Activated T-helper 2 cell treated with anti-CD3 and anti-CD28 coated beads, Interferon-gamma antibody, Interleukin-2, Interleukin-4, amounts not matched to agents 10 μg/mL and 5 μg/mL and 100 μg/mL, durations not matched to agents 14 hours and 24 hours and 36 hours (primary cell): ENCODE data around the gene ENTR1. TPM values are rescaled to one million over a fixed set of nuclear protein-coding genes. Genes with fewer than 3 reads are reported as not detected.
A peak's percentile ranks its signal among the peaks of the same experiment; 100 is the strongest.

Experiments used
- DNase-seq: peaks from one replicate; pipeline ENCODE4 v3.0.0; 2021; ENCODE audit warnings: low spot score
- H3K27ac Mint-ChIP-seq: one replicate; pipeline ENCODE4 v1.8.0; 2021; ENCODE audit warnings: mixed read lengths
- H3K27me3 Mint-ChIP-seq: one replicate; pipeline ENCODE4 v1.8.0; 2021; ENCODE audit warnings: low read depth, mixed read lengths
- H3K36me3 Mint-ChIP-seq: one replicate; pipeline ENCODE4 v1.8.0; 2021; ENCODE audit warnings: low read depth, mixed read lengths
- H3K4me1 Mint-ChIP-seq: one replicate; pipeline ENCODE4 v1.8.0; 2021; ENCODE audit warnings: low read depth, mixed read lengths
- H3K4me3 Mint-ChIP-seq: one replicate; pipeline ENCODE4 v1.8.0; 2021; ENCODE audit warnings: low read depth, mild to moderate bottlenecking, moderate library complexity, mixed read lengths
- H3K9me3 Mint-ChIP-seq: one replicate; pipeline ENCODE4 v1.8.0; 2021; ENCODE audit warnings: mixed read lengths
- intact Hi-C: fragments of 100-400 bp; cut with micrococcal nuclease; formaldehyde crosslinking; loops from one replicate; pipeline ENCODE4 v1.15.1; 2023
- total RNA-seq: library from RNA; stranded (reverse); gene quantifications from 2 replicates; pipeline ENCODE4 v1.2.3, GENCODE V29; 2022

The ENTR1 gene
- total RNA-seq, 1 donor from 2014 or later: 75.6 TPM

DNA sequence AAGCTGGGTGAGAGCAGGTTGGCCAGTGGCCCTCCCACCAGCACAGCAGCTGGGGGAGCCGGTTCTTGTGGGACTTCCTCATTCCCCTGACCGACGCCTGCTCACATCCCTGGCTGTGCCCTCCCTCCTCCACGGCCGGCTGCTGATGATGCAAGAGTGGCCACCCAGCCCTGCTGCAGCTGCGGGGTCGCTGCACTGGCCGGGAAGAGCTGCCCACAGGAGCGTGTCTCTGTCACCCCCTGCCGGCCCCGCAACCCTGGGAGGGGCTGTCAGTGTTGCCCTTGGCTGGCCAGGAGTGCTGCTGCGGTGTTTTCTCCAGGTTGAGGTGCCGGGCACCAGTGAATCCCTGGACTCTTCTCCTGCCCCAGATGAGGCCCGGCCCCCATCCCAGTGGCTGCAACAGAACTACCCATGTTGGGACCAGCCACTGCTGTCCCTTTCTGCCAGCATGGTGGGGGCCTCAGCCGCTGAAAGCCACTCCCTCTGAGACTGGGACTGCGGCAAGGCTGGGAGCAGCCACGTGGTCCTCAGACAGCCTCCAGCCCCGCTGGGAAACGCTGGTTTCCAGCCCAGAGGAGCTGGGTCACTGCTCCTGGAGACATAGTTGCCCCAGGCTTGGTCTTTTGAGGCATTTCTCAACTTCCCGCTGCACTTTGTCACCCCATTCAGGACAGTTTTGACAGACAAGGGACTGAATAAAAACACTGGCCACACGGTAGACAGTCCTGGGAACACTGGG, 37.7 kb downstream of the ENTR1 start:
- H3K4me1 Mint-ChIP-seq: no peaks in the 10 kb centered on the region
- peak overlapping the region; percentile 77 for H3K4me3 Mint-ChIP-seq

DNA sequence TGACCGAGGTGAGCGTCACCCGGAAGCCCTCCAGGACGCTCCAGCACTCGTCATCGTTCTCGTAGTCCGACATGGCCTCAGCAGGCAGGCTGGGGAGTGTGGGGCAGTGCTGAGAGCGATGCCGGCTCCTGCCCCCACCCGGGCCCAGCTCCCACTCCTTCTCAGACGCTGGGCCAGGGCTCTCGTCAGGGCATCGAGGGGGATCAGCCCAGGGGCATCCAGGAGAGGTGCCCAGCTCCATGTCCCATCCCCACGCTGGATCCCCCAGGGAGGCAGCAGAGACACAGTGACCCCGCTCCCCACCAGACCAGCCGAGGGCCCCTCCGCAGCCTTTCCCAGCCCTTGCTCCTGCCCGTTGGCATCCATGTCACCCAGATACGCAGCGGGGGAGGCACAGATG, 38.4 kb downstream of the ENTR1 start:
- no peaks in the 10 kb centered on the region for H3K4me1 Mint-ChIP-seq
- intact Hi-C loops: no loop called here
- no peak overlapping the region for H3K27ac Mint-ChIP-seq
- H3K36me3 Mint-ChIP-seq: peaks cover 7% of the 10 kb centered on the region
- no peak overlapping the region for H3K4me3 Mint-ChIP-seq
- DNase-seq: no peak
- H3K27me3 Mint-ChIP-seq: no peaks in the 10 kb centered on the region
- no peaks in the 10 kb centered on the region for H3K9me3 Mint-ChIP-seq

More for the DNA sequence above, 37.7 kb downstream of the ENTR1 start:
- peaks cover 7% of the 10 kb centered on the region for H3K36me3 Mint-ChIP-seq
- intact Hi-C loops: no loop called here
- no peaks in the 10 kb centered on the region for H3K9me3 Mint-ChIP-seq
- H3K27ac Mint-ChIP-seq: peak overlapping the region; percentile 17
- H3K27me3 Mint-ChIP-seq: no peaks in the 10 kb centered on the region
- DNase-seq: no peak

DNA sequence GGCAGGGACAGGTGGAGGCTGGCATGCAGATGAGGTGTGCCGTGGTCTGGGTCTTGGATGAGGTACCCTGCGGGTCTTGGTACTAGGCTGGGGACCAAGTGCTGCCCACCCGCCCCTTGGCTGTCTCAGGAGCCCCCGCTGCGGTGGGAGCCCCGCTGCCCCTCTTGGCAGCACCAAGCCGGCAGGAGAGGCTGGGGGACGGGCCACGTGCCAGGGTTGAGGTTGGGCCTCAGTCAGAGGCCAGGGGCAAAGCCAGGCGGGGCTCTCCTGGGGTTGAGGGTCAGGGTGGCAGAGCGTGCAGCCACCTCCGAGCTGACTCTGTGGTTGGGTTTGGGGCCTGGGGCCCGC, 38.9 kb downstream of the ENTR1 start:
- no peaks in the 10 kb centered on the region for H3K27me3 Mint-ChIP-seq
- H3K9me3 Mint-ChIP-seq: no peaks in the 10 kb centered on the region
- intact Hi-C loops: no loop called here
- no peak overlapping the region for H3K4me3 Mint-ChIP-seq
- H3K36me3 Mint-ChIP-seq: peaks cover 7% of the 10 kb centered on the region
- no peak for DNase-seq
- no peak overlapping the region for H3K27ac Mint-ChIP-seq
- H3K4me1 Mint-ChIP-seq: no peaks in the 10 kb centered on the region

DNA sequence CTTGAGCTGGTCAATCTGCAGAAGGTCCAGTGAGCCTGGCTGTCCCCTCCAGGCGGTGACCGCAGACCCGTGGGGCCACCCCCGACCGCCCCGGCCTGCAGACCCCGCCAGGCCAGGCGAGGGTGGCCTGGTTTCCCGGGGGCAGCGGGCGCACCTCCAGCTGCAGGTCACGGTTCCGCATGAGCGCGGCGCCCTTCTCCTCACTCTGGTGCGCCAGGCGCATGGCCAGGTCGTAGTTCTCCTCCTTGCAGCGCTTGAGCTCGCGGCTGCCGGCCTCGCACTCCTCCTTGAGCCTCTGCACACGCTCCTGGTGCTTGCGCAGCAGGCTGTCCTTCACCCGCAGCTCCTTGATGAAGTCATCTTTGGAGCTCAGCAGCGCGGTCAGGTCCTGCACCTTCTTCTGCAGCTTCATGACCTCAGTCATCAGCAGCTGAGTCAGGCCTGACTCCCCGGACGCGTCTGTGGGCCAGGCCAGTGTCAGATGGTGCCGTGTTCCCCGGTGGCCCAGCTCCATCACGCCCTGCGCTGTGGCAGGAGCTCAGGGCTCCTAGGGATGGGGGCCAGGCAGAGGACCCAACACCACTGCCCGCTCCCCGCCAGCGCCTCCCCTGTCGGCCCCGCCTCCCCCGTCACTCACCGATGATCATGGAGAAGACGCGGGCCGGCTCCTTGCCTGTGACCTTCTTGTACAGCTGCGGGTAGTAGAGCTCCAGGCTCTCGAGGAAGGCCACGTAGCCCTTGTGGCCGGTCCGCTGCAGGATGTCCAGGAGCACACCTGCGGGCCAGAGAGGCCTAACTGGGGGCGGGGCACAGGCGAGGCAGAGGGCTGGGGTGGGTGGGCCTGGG, 39.5 kb downstream of the ENTR1 start:
- Mint-ChIP-seq H3K4me3 (no peak overlapping the region), H3K4me1 (no peaks in the 10 kb centered on the region), H3K27me3 (no peaks in the 10 kb centered on the region), H3K9me3 (no peaks in the 10 kb centered on the region), H3K36me3 (peaks cover 7% of the 10 kb centered on the region), H3K27ac (no peak overlapping the region)
- intact Hi-C loops: no loop called here
- no peak for DNase-seq

DNA sequence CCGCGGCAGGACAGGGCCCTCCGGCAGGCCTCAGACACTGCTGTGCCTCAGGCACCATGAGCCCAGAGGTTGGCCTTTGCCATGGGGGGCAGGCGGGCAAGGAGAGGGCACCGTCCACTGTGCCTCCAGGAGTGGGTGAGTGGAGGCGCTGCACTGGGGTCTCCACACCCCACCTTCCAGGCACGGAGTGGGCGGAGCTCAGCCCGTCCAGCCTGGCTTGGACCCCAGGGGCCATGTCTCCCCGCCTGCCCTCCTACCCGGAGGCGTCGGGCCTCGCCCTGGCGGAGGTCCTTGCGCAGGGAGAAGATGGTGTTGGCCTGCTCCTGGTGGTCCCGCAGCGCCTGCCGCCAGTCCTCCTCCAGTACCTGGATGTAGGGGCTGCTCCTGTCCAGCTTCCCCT, 40.4 kb downstream of the ENTR1 start:
- H3K4me1 Mint-ChIP-seq: no peaks in the 10 kb centered on the region
- no peak overlapping the region for H3K4me3 Mint-ChIP-seq
- no peak for DNase-seq
- H3K27ac Mint-ChIP-seq: no peak overlapping the region
- intact Hi-C loops: no loop called here
- no peaks in the 10 kb centered on the region for H3K27me3 Mint-ChIP-seq
- H3K36me3 Mint-ChIP-seq: peaks cover 10% of the 10 kb centered on the region
- no peaks in the 10 kb centered on the region for H3K9me3 Mint-ChIP-seq

DNA sequence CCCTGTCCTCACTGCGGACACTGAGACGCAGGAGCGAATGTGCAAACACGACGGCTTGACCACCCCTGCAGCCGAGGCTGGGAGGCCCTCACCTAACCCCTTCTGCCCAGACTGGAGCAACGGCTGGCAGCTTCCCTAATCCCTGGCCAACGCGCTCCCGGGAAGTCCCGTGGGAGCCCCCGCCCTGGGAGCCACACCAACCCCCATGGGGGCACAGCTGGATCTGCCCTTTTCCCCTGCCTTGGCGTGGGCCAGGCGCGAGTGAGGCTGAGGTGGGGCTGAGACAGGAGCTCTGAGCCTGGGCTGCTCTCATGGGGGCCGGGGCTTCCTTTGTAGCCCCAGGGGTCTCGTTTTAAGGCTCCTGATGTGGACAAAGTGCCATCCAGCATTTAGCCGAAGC, 42.2 kb downstream of the ENTR1 start:
- no peak overlapping the region for H3K4me3 Mint-ChIP-seq
- intact Hi-C loops: no loop called here
- DNase-seq: no peak
- no peaks in the 10 kb centered on the region for H3K27me3 Mint-ChIP-seq
- no peaks in the 10 kb centered on the region for H3K4me1 Mint-ChIP-seq
- H3K27ac Mint-ChIP-seq: no peak overlapping the region
- H3K36me3 Mint-ChIP-seq: peaks cover 6% of the 10 kb centered on the region
- H3K9me3 Mint-ChIP-seq: no peaks in the 10 kb centered on the region

DNA sequence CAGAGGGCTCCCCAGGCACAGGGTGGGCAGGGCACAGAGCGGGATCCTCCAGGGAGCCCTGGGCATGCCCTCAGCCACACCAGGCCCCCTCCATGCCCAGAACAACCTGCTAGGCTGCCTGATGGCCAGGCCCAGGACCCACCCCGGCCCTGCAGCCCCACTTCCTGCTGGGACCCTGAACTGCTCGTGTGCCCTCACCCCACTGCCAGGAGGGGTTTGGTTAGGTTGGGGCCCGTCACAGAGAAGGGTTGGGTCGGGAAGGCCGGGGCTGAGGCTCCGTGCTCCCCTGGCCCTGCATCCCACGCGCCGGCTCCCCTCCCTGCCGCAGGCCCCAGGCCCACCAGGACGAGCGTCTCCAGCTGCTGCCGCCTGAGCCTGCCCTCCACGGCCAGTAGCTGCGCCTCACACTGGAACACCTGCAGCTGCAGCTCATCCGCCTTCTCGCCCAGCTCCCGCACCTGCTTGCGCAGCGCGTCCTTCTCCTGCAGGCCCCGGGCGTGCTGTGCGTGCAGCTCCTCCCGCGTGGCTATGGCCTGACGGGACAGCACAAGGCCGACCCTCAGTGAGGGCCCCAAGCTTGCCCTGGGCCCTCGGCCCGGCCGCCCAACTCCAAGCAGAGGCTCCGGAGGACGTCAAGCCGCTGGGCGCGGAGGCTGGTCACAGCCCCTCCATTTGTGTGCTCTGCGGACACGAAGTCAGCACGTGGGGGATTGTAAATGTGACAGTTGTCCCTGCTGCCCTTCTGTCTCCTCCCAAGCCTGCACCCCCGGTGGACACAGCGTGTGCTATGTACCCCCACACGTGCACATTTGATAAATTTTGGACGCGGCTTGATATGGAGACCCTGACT, 42.9 kb downstream of the ENTR1 start:
- intact Hi-C loops: no loop called here
- H3K27ac Mint-ChIP-seq: no peak overlapping the region

DNA sequence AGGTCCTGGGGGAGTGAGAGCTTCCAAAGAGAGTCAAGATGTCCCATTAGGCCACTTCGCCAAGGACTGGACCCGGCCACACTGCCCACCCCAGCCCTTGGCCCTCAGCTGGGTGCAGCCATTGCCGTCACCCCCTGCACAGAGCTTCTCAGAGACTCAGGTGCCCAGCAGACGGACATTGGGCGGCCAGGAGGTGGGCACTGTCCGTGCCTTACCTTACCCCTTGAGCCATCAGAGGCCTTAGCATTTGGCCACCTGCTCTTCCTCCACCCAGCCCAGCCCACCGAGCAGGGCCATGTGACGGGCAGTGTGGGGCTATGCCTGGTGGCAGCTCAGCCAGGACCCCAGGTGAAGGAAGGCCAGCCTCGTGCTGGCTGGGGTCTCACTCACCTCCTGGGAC, 43.6 kb downstream of the ENTR1 start:
- peaks cover 9% of the 10 kb centered on the region for H3K36me3 Mint-ChIP-seq
- H3K27me3 Mint-ChIP-seq: no peaks in the 10 kb centered on the region
- no peak overlapping the region for H3K27ac Mint-ChIP-seq
- H3K4me1 Mint-ChIP-seq: no peaks in the 10 kb centered on the region
- no peak for DNase-seq
- H3K9me3 Mint-ChIP-seq: no peaks in the 10 kb centered on the region
- no peak overlapping the region for H3K4me3 Mint-ChIP-seq
- intact Hi-C loops: no loop called here

More for the DNA sequence above, 42.9 kb downstream of the ENTR1 start:
- H3K27me3 Mint-ChIP-seq: no peaks in the 10 kb centered on the region
- H3K4me1 Mint-ChIP-seq: no peaks in the 10 kb centered on the region
- peaks cover 9% of the 10 kb centered on the region for H3K36me3 Mint-ChIP-seq
- no peak for DNase-seq
- H3K9me3 Mint-ChIP-seq: no peaks in the 10 kb centered on the region
- no peak overlapping the region for H3K4me3 Mint-ChIP-seq

DNA sequence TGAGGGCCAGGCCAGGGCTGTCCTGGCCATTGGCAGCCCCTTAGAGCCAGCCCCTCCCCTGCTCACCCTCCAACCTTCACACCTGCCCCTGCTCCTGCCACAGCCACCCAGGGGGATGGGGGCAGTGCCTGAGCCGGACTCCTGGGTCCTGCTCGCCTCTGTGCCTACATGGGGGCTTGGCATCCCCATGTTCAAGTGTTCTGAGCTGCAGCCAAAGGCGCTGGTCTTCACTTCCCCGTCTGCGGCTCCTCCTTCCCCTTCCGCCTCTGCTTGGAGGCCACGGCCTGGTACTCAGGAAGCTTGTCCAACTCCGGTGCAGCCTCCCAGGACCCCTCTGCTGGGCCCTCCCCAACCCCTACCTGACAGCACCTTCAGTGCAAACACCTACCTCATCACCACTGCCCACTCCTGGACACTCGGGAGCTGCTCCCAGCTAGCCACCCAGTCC, 44.6 kb downstream of the ENTR1 start:
- Mint-ChIP-seq H3K4me3 (no peak overlapping the region), H3K36me3 (peaks cover 9% of the 10 kb centered on the region), H3K27me3 (no peaks in the 10 kb centered on the region), H3K9me3 (no peaks in the 10 kb centered on the region), H3K4me1 (no peaks in the 10 kb centered on the region), H3K27ac (no peak overlapping the region)
- no peak for DNase-seq
- intact Hi-C loops: no loop called here

DNA sequence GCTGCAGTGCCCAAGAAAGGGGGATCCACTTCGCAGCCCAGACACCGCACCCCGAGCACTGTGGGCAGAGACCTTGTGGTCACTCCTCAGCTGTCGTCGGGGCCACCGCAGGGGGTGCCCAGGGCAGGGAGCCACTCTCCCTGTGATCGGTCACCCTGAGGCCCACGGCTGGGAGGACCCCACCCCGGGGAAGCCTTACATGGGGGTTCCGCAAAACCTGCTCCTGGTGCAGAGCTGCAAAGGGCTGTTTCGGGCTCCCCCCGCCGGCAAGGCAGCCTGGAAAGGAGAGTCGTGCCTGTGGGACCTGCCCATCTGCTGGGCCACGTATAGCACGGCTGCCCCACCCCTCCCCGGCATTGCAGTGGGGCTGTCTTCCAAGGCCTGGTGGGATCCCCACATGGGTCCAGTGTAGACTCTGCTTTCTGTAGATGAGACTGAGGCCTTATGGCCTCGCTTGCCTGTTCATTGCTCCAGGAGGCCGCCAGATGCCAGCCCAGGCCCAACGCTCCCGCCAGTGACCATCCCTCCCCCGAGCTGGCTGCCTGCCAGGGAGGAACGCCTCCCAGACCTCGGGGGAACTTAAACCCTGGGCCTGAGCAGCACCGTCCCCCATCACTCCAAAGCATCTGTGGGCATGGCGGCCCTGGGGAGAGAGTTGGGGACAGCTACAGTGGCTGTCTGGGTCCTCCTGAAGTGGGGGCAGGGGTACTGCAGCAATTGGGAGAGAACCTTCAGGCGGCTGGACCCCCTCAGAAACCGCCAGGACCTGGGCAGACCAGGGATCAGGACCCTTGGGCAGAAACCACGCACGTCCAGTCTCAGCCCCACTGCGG, 45.3 kb downstream of the ENTR1 start:
- Mint-ChIP-seq H3K4me3 (peak overlapping the region; percentile 37), H3K36me3 (peaks cover 9% of the 10 kb centered on the region), H3K9me3 (no peaks in the 10 kb centered on the region), H3K27ac (no peak overlapping the region), H3K4me1 (no peaks in the 10 kb centered on the region), H3K27me3 (no peaks in the 10 kb centered on the region)
- intact Hi-C loops: no loop called here
- no peak for DNase-seq

DNA sequence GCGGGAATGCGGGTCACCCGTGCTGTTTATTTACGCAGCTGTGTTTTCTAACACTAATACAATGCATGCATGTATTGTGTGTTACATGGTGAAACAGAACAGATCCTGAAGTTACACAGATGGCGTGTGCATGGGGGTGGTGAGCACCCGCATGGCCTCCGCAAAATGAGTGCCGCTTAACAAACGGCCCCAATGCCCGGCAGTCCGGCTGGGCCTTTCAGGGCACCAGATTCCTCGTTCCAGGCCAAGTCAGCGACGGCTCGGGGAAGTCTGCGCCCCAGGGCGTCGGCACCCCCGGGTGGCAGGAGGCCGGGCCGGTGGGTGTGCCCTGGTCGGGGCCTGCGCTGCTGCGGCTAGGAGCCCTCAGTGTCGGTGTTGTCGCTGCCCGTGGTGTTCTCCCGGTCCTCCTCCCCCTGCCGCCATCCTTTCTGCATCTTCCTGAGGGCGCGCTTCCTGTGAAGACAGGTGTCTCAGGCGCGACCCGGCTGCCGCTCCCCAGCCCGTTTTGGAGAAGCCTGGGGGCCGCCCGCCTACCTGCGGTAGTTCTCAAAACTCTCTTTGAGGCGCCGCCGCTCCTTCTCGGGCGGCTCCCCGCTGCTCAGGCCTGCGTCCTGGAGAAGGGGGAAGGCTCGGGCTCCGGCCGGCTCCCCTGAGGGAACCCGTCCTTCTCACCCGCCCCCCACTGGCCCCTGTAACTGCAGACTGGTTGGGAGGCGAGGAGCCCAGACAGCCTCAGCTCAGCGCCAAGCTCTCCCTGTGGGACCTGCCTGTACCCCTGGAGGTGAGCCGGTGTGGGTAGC, 46.3 kb downstream of the ENTR1 start:
- intact Hi-C loops: loop anchor here (1.0 kb wide), 2 partner anchors 22 to 36 kb away; partner anchors contain the start of gene SNAPC4
- DNase-seq: no peak

More for the DNA sequence above, 46.3 kb downstream of the ENTR1 start:
- H3K4me3 Mint-ChIP-seq: peak overlapping the region; percentile 60
- no peaks in the 10 kb centered on the region for H3K9me3 Mint-ChIP-seq
- H3K27me3 Mint-ChIP-seq: no peaks in the 10 kb centered on the region
- no peaks in the 10 kb centered on the region for H3K4me1 Mint-ChIP-seq
- peaks cover 9% of the 10 kb centered on the region for H3K36me3 Mint-ChIP-seq
- no peak overlapping the region for H3K27ac Mint-ChIP-seq
